Left cardiac atrium (tissue), 4 donors: ENCODE data around the gene STAB1. TPM values are rescaled to one million over a fixed set of nuclear protein-coding genes. Genes with fewer than 3 reads are reported as not detected.
A peak's percentile ranks its signal among the peaks of the same experiment; 100 is the strongest.

Experiments used
- ATAC-seq, 2 donors: fragments of 200-7000 bp; cut with Tn5 transposase; one replicate each; pipeline ENCODE4 v1.9.1; 2020; ENCODE audit warnings: mild to moderate bottlenecking in 2 of 2, moderate library complexity in 2 of 2
- DNase-seq: peaks from one replicate; pipeline ENCODE4 v3.0.0-alpha.2; 2020
- intact Hi-C, 2 donors: fragments of 100-400 bp; cut with DNase I; formaldehyde crosslinking; loops; one replicate each; pipeline versions ENCODE4 v1.14.1 to v1.15.1; 2022 to 2023
- long read RNA-seq: library from polyadenylated mRNA; unstranded; transcript quantifications from one replicate; pipeline ENCODE4 v2.0.0, GENCODE V29; 2021
- total RNA-seq, 2 donors: library from RNA; stranded (reverse); fragmentation: NEBNext Ultra II Directional; extraction: Animal tissue kit (Norgen Biotek cat#: 25700); gene quantifications; one replicate each; pipeline ENCODE4 v1.2.1, GENCODE V29; 2021
- donor health status: DM: no; HTN: yes; CAD: no.
- donor health status: DM: no; HTN: yes; CAD: no; lungs with severe emphysema.
- donor health status: DM: yes; HTN: yes; CAD: no.
- donor health status: Dilated cardiomyopathy.

The STAB1 gene, protein sequence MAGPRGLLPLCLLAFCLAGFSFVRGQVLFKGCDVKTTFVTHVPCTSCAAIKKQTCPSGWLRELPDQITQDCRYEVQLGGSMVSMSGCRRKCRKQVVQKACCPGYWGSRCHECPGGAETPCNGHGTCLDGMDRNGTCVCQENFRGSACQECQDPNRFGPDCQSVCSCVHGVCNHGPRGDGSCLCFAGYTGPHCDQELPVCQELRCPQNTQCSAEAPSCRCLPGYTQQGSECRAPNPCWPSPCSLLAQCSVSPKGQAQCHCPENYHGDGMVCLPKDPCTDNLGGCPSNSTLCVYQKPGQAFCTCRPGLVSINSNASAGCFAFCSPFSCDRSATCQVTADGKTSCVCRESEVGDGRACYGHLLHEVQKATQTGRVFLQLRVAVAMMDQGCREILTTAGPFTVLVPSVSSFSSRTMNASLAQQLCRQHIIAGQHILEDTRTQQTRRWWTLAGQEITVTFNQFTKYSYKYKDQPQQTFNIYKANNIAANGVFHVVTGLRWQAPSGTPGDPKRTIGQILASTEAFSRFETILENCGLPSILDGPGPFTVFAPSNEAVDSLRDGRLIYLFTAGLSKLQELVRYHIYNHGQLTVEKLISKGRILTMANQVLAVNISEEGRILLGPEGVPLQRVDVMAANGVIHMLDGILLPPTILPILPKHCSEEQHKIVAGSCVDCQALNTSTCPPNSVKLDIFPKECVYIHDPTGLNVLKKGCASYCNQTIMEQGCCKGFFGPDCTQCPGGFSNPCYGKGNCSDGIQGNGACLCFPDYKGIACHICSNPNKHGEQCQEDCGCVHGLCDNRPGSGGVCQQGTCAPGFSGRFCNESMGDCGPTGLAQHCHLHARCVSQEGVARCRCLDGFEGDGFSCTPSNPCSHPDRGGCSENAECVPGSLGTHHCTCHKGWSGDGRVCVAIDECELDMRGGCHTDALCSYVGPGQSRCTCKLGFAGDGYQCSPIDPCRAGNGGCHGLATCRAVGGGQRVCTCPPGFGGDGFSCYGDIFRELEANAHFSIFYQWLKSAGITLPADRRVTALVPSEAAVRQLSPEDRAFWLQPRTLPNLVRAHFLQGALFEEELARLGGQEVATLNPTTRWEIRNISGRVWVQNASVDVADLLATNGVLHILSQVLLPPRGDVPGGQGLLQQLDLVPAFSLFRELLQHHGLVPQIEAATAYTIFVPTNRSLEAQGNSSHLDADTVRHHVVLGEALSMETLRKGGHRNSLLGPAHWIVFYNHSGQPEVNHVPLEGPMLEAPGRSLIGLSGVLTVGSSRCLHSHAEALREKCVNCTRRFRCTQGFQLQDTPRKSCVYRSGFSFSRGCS (N-terminal part only)
- total RNA-seq = 100 to 1,000 TPM; 169 to 195 TPM
- long read RNA-seq, partial matches to known transcripts = 76 of 108 reads
- long read RNA-seq, other reads (novel, unspliced or antisense) = 30 of 108 reads

GRCh38 chr3:52494886-52495495 is at the start of gene STAB1:
TSS of gene STAB1 (plus strand) at chr3:52495338. CDS start at chr3:52495414, 76 bp downstream.
- intact Hi-C loops = no loop called here
- DNase-seq = peak; percentile 88

GRCh38 chr3:52446042-52446441 is 49.1 kb upstream of the STAB1 start:
- ATAC-seq (no peak), DNase-seq (no peak)
- intact Hi-C loops = no loop called here

More at GRCh38 chr3:52494886-52495495, at the start of gene STAB1:
- ATAC-seq = peak; percentile 50 to 64

DNA sequence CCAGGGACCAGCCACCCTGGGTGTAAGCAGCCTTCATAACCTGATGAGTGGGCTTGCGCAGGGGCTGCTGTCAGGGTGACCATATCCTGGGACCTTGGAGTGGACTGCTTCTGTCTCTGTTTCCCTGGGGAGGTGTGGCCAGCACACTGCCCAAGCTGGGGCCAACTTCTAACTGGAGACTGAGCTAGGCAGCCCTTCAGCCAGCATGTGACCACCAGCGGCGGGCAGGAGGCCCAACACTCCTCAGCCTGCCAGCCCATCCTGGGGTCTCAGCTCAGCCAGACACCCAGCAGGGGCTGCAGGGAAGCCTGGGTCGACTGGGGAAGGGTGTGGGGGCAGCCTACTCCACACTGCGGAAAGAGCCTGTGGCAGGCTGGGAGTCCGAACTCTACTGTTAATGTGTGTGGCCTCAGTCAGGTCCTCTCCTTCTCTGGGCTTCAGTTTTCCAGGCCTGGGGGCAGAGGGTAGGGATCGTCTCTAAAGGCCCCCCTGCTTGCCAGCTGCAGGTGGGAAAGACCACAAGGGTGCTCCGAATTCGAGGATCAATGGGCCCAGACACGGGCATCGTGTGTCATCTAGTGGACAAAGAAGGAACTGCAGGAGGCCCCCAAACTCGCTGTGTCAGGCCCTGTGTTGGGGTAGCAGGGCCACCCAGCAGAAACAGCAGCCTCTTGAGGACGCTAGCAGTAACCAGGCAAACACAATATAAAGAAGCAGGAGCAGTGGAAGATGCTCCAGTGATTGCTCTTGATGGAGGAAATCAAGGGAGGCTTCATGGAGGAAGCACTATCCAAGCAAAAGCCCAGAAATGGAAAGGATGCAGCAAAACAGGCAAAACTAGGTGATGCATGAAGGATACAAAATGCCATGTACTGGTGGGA is 48.3 kb upstream of the STAB1 start:
- intact Hi-C loops = loop anchor here in 1 of 2 donors (1.0 kb wide), 1 partner anchor 19 kb away; no protein-coding TSS in a partner anchor
- peak; percentile 29 to 34 for ATAC-seq
- DNase-seq = peak; percentile 68

- DNase-seq (no peak), ATAC-seq (no peak)
- intact Hi-C loops = loop anchor here in 1 of 2 donors (1.0 kb wide), 1 partner anchor 19 kb away; no protein-coding TSS in a partner anchor
These were observed 47.4 kb upstream of the STAB1 start for GRCh38 chr3:52447512-52448355.

- DNase-seq (no peak), ATAC-seq (no peak)
- intact Hi-C loops = loop anchor here in 1 of 2 donors (10.0 kb wide), 1 partner anchor 234 kb away; the partner anchor contains the start of genes GNL3 and PBRM1
These were observed 44.5 kb upstream of the STAB1 start for GRCh38 chr3:52450489-52451236.

DNA sequence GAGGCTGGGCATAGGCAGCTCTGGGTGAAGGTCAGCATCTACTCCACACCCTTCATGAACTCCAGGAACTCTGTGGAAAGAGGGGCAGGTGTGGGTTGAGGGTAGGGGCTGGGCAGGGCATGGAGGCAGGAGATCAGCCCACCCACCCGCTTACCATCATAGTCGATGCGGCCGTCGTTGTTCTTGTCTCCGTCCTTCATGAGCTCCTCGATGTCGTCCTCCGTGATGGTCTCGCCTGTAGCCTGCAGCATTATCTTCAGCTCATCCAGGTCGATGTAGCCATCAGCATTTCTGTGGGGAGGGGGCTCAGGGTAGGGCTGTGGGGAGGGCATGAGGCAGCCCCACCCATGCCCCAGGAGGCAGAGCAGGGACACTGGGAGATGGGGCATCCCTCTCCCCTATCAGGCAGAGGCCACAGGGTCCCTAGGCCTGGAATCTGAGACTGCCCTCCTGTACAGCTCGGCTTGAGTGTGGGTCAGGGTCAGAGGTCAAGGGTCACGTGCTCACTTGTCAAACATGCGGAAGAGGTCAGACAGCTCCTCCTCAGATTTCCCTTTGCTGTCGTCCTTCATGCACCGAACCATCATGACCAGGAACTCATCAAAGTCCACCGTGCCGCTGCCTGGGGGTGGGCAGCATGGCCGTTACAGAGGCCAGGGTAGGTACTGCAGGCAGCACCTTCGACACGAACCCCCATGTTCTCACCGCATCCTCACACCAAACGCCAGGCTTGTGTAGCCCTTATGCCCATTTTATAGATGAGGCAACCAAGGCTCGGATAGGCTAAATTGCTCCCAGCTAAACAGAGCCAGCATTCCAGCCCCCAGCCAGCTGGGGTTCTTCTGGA is 43.7 kb upstream of the STAB1 start:
- no peak for ATAC-seq
- DNase-seq = no peak
- intact Hi-C loops = loop anchor here in 1 of 2 donors (10.0 kb wide), 1 partner anchor 233 kb away; the partner anchor contains the start of genes GNL3 and PBRM1

- intact Hi-C loops = loop anchor here in 1 of 2 donors (10.0 kb wide), 1 partner anchor 233 kb away; the partner anchor contains the start of genes GNL3 and PBRM1
- ATAC-seq = no peak
- peak; percentile 19 for DNase-seq
These were observed 43.0 kb upstream of the STAB1 start for GRCh38 chr3:52452126-52452525.

GRCh38 chr3:52452570-52453221 is 42.4 kb upstream of the STAB1 start:
- intact Hi-C loops = loop anchor here in 1 of 2 donors (10.0 kb wide), 1 partner anchor 232 kb away; the partner anchor contains the start of genes GNL3 and PBRM1
- DNase-seq (peak; percentile 66), ATAC-seq (peak; percentile 44 to 45)

GRCh38 chr3:52453496-52454249 is 41.5 kb upstream of the STAB1 start, which contains the start of gene TNNC1:
TSS of gene TNNC1 (minus strand) at chr3:52454041. CDS start at chr3:52454015, 26 bp downstream.
- intact Hi-C loops = loop anchor here in 1 of 2 donors (10.0 kb wide), 1 partner anchor 231 kb away; the partner anchor contains the start of genes GNL3 and PBRM1
- ATAC-seq (peak; percentile 34 to 52), DNase-seq (peak; percentile 63)

GRCh38 chr3:52454250-52454937 is 40.7 kb upstream of the STAB1 start:
- intact Hi-C loops = loop anchor here in 1 of 2 donors (10.0 kb wide), 1 partner anchor 230 kb away; the partner anchor contains the start of genes GNL3 and PBRM1
- ATAC-seq = no peak
- DNase-seq = no peak

- ATAC-seq = no peak
- intact Hi-C loops = loop anchor here in 1 of 2 donors (10.0 kb wide), 1 partner anchor 230 kb away; the partner anchor contains the start of genes GNL3 and PBRM1
These were observed 40.2 kb upstream of the STAB1 start for GRCh38 chr3:52454938-52455282.

More at GRCh38 chr3:52454938-52455282, 40.2 kb upstream of the STAB1 start:
- no peak for DNase-seq
